Activated CD4-positive, alpha-beta T cell treated with anti-CD3 and anti-CD28 coated beads, Interleukin-2, amount 50 U/mL, for 16 hours (primary cell): Measurements from ENCODE around the gene KIF13A.
"Not testable (repeated sequence)": the region's sequence is repeated elsewhere in the genome, so short reads cannot be mapped to it uniquely, and the experiment has no call there.

Experiments
- DNase-seq: peaks from one replicate; pipeline ENCODE4 v3.0.0-alpha.2; 2020

The KIF13A gene

GRCh38 chr6:17930321-17930993 is 57.0 kb downstream of the KIF13A start:
- no peak for DNase-seq

- no peak for DNase-seq
Observed at GRCh38 chr6:17928514-17929430, 58.7 kb downstream of the KIF13A start.

GRCh38 chr6:17927705-17928104 is 59.7 kb downstream of the KIF13A start:
- DNase-seq: no peak

GRCh38 chr6:17923401-17923863 is 64.0 kb downstream of the KIF13A start:
- DNase-seq: no peak

GRCh38 chr6:17921454-17921853 is 66.0 kb downstream of the KIF13A start:
- no peak for DNase-seq

GRCh38 chr6:17919496-17919895 is 67.9 kb downstream of the KIF13A start:
- DNase-seq: no peak

GRCh38 chr6:17917837-17918763 is 69.3 kb downstream of the KIF13A start:
- DNase-seq: no peak

GRCh38 chr6:17914651-17915050 is 72.8 kb downstream of the KIF13A start:
- DNase-seq: no peak

- DNase-seq: no peak
Observed at GRCh38 chr6:17912521-17912920, 74.9 kb downstream of the KIF13A start.

GRCh38 chr6:17911656-17912055 is 75.8 kb downstream of the KIF13A start:
- DNase-seq: not testable (repeated sequence)

- DNase-seq: no peak
Observed at GRCh38 chr6:17910189-17910588, 77.2 kb downstream of the KIF13A start.

- no peak for DNase-seq
Observed at GRCh38 chr6:17908831-17909230, 78.6 kb downstream of the KIF13A start.

GRCh38 chr6:17907406-17908229 is 79.8 kb downstream of the KIF13A start:
- peak; percentile 53 for DNase-seq

GRCh38 chr6:17905611-17906592 is 81.5 kb downstream of the KIF13A start:
- DNase-seq: no peak

GRCh38 chr6:17904491-17905120 is 82.8 kb downstream of the KIF13A start:
- no peak for DNase-seq

- DNase-seq: no peak
Observed at GRCh38 chr6:17902974-17903373, 84.5 kb downstream of the KIF13A start.

GRCh38 chr6:17901493-17901892 is 85.9 kb downstream of the KIF13A start:
- DNase-seq: no peak

- DNase-seq: no peak
Observed at GRCh38 chr6:17900011-17900410, 87.4 kb downstream of the KIF13A start.

- DNase-seq: no peak
Observed at GRCh38 chr6:17899491-17899890, 87.9 kb downstream of the KIF13A start.

- no peak for DNase-seq
Observed at GRCh38 chr6:17897681-17898080, 89.8 kb downstream of the KIF13A start.
